ENCODE measurements around the gene MAML3.

Gene MAML3

GRCh38 chr4:139977838-139978609 lies 176.0 kb downstream of the MAML3 start:
- Mint-ChIP-seq H3K27ac (peak overlapping the region; percentile 74), H3K27me3 (peaks cover 2% of the 10 kb centered on the region), H3K4me1 (ENCODE audit: low read depth) (peaks cover 70% of the 10 kb centered on the region), H3K9me3 (no peaks in the 10 kb centered on the region), H3K36me3 (ENCODE audit: low read depth) (peaks cover 5% of the 10 kb centered on the region), H3K4me3 (no peak overlapping the region)
- intact Hi-C loops (cut with micrococcal nuclease) = no loop called here

- peaks cover 62% of the 10 kb centered on the region for H3K4me1 Mint-ChIP-seq (ENCODE audit: low read depth)
- no peaks in the 10 kb centered on the region for H3K9me3 Mint-ChIP-seq
- intact Hi-C loops (cut with micrococcal nuclease) = no loop called here
- peak overlapping the region; percentile 81 for H3K27ac Mint-ChIP-seq
- peaks cover 2% of the 10 kb centered on the region for H3K27me3 Mint-ChIP-seq
- peaks cover 5% of the 10 kb centered on the region for H3K36me3 Mint-ChIP-seq (ENCODE audit: low read depth)
- H3K4me3 Mint-ChIP-seq = peak overlapping the region; percentile 35
These were observed 178.1 kb downstream of the MAML3 start for GRCh38 chr4:139975830-139976272.

- Mint-ChIP-seq H3K9me3 (no peaks in the 10 kb centered on the region), H3K27ac (no peak overlapping the region), H3K4me3 (no peak overlapping the region), H3K36me3 (ENCODE audit: low read depth) (no peaks in the 10 kb centered on the region), H3K27me3 (no peaks in the 10 kb centered on the region), H3K4me1 (ENCODE audit: low read depth) (peaks cover 44% of the 10 kb centered on the region)
- intact Hi-C loops (cut with micrococcal nuclease) = no loop called here
These were observed 180.4 kb downstream of the MAML3 start for GRCh38 chr4:139973616-139974015.

GRCh38 chr4:139973015-139973414 lies 181.0 kb downstream of the MAML3 start:
- Mint-ChIP-seq H3K4me1 (ENCODE audit: low read depth) (peaks cover 38% of the 10 kb centered on the region), H3K27me3 (no peaks in the 10 kb centered on the region), H3K4me3 (no peak overlapping the region), H3K27ac (no peak overlapping the region), H3K36me3 (ENCODE audit: low read depth) (no peaks in the 10 kb centered on the region), H3K9me3 (no peaks in the 10 kb centered on the region)
- intact Hi-C loops (cut with micrococcal nuclease) = no loop called here

GRCh38 chr4:139972305-139972704 lies 181.7 kb downstream of the MAML3 start:
- intact Hi-C loops (cut with micrococcal nuclease) = no loop called here
- H3K36me3 Mint-ChIP-seq (ENCODE audit: low read depth) = no peaks in the 10 kb centered on the region
- no peak overlapping the region for H3K27ac Mint-ChIP-seq
- no peaks in the 10 kb centered on the region for H3K9me3 Mint-ChIP-seq
- peaks cover 37% of the 10 kb centered on the region for H3K4me1 Mint-ChIP-seq (ENCODE audit: low read depth)
- no peak overlapping the region for H3K4me3 Mint-ChIP-seq
- H3K27me3 Mint-ChIP-seq = no peaks in the 10 kb centered on the region

- H3K27me3 Mint-ChIP-seq = no peaks in the 10 kb centered on the region
- no peaks in the 10 kb centered on the region for H3K36me3 Mint-ChIP-seq (ENCODE audit: low read depth)
- peaks cover 35% of the 10 kb centered on the region for H3K4me1 Mint-ChIP-seq (ENCODE audit: low read depth)
- intact Hi-C loops (cut with micrococcal nuclease) = no loop called here
- no peak overlapping the region for H3K27ac Mint-ChIP-seq
- H3K9me3 Mint-ChIP-seq = no peaks in the 10 kb centered on the region
- H3K4me3 Mint-ChIP-seq = no peak overlapping the region
These were observed 182.9 kb downstream of the MAML3 start for GRCh38 chr4:139971111-139971510.

- Mint-ChIP-seq H3K36me3 (ENCODE audit: low read depth) (no peaks in the 10 kb centered on the region), H3K4me3 (no peak overlapping the region), H3K9me3 (no peaks in the 10 kb centered on the region), H3K27me3 (no peaks in the 10 kb centered on the region), H3K27ac (no peak overlapping the region), H3K4me1 (ENCODE audit: low read depth) (peaks cover 22% of the 10 kb centered on the region)
- intact Hi-C loops (cut with micrococcal nuclease) = no loop called here
These were observed 184.2 kb downstream of the MAML3 start for GRCh38 chr4:139969635-139970266.

- H3K27ac Mint-ChIP-seq = no peak overlapping the region
- no peaks in the 10 kb centered on the region for H3K9me3 Mint-ChIP-seq
- no peaks in the 10 kb centered on the region for H3K36me3 Mint-ChIP-seq (ENCODE audit: low read depth)
- H3K4me1 Mint-ChIP-seq (ENCODE audit: low read depth) = peaks cover 20% of the 10 kb centered on the region
- no peak overlapping the region for H3K4me3 Mint-ChIP-seq
- H3K27me3 Mint-ChIP-seq = no peaks in the 10 kb centered on the region
- intact Hi-C loops (cut with micrococcal nuclease) = no loop called here
These were observed 185.2 kb downstream of the MAML3 start for GRCh38 chr4:139968831-139969230.

- Mint-ChIP-seq H3K4me3 (no peak overlapping the region), H3K9me3 (no peaks in the 10 kb centered on the region), H3K36me3 (ENCODE audit: low read depth) (no peaks in the 10 kb centered on the region), H3K27ac (no peak overlapping the region), H3K4me1 (ENCODE audit: low read depth) (peaks cover 24% of the 10 kb centered on the region), H3K27me3 (no peaks in the 10 kb centered on the region)
- intact Hi-C loops (cut with micrococcal nuclease) = no loop called here
These were observed 187.6 kb downstream of the MAML3 start for GRCh38 chr4:139966383-139966782.

GRCh38 chr4:139965789-139966188 lies 188.2 kb downstream of the MAML3 start:
- peaks cover 27% of the 10 kb centered on the region for H3K4me1 Mint-ChIP-seq (ENCODE audit: low read depth)
- H3K4me3 Mint-ChIP-seq = no peak overlapping the region
- H3K27me3 Mint-ChIP-seq = no peaks in the 10 kb centered on the region
- intact Hi-C loops (cut with micrococcal nuclease) = no loop called here
- no peaks in the 10 kb centered on the region for H3K36me3 Mint-ChIP-seq (ENCODE audit: low read depth)
- H3K9me3 Mint-ChIP-seq = no peaks in the 10 kb centered on the region
- no peak overlapping the region for H3K27ac Mint-ChIP-seq

GRCh38 chr4:139963708-139964107 lies 190.3 kb downstream of the MAML3 start:
- intact Hi-C loops (cut with micrococcal nuclease) = no loop called here
- peaks cover 27% of the 10 kb centered on the region for H3K4me1 Mint-ChIP-seq (ENCODE audit: low read depth)
- no peak overlapping the region for H3K27ac Mint-ChIP-seq
- no peaks in the 10 kb centered on the region for H3K9me3 Mint-ChIP-seq
- H3K4me3 Mint-ChIP-seq = no peak overlapping the region
- no peaks in the 10 kb centered on the region for H3K27me3 Mint-ChIP-seq
- no peaks in the 10 kb centered on the region for H3K36me3 Mint-ChIP-seq (ENCODE audit: low read depth)

GRCh38 chr4:139962130-139962684 lies 191.8 kb downstream of the MAML3 start:
- Mint-ChIP-seq H3K4me3 (no peak overlapping the region), H3K4me1 (ENCODE audit: low read depth) (peaks cover 20% of the 10 kb centered on the region), H3K27ac (no peak overlapping the region), H3K27me3 (no peaks in the 10 kb centered on the region), H3K9me3 (no peaks in the 10 kb centered on the region), H3K36me3 (ENCODE audit: low read depth) (no peaks in the 10 kb centered on the region)
- intact Hi-C loops (cut with micrococcal nuclease) = no loop called here

- Mint-ChIP-seq H3K4me3 (no peak overlapping the region), H3K27me3 (no peaks in the 10 kb centered on the region), H3K4me1 (ENCODE audit: low read depth) (peaks cover 16% of the 10 kb centered on the region), H3K27ac (no peak overlapping the region), H3K36me3 (ENCODE audit: low read depth) (no peaks in the 10 kb centered on the region), H3K9me3 (no peaks in the 10 kb centered on the region)
- intact Hi-C loops (cut with micrococcal nuclease) = no loop called here
These were observed 192.5 kb downstream of the MAML3 start for GRCh38 chr4:139961344-139961946.

GRCh38 chr4:139959396-139959795 lies 194.6 kb downstream of the MAML3 start:
- Mint-ChIP-seq H3K4me3 (no peak overlapping the region), H3K27me3 (no peaks in the 10 kb centered on the region), H3K9me3 (no peaks in the 10 kb centered on the region), H3K36me3 (ENCODE audit: low read depth) (no peaks in the 10 kb centered on the region), H3K27ac (no peak overlapping the region), H3K4me1 (ENCODE audit: low read depth) (peaks cover 17% of the 10 kb centered on the region)
- intact Hi-C loops (cut with micrococcal nuclease) = no loop called here
